ENCODE results near the gene CDC42EP3.

The CDC42EP3 gene

DNA sequence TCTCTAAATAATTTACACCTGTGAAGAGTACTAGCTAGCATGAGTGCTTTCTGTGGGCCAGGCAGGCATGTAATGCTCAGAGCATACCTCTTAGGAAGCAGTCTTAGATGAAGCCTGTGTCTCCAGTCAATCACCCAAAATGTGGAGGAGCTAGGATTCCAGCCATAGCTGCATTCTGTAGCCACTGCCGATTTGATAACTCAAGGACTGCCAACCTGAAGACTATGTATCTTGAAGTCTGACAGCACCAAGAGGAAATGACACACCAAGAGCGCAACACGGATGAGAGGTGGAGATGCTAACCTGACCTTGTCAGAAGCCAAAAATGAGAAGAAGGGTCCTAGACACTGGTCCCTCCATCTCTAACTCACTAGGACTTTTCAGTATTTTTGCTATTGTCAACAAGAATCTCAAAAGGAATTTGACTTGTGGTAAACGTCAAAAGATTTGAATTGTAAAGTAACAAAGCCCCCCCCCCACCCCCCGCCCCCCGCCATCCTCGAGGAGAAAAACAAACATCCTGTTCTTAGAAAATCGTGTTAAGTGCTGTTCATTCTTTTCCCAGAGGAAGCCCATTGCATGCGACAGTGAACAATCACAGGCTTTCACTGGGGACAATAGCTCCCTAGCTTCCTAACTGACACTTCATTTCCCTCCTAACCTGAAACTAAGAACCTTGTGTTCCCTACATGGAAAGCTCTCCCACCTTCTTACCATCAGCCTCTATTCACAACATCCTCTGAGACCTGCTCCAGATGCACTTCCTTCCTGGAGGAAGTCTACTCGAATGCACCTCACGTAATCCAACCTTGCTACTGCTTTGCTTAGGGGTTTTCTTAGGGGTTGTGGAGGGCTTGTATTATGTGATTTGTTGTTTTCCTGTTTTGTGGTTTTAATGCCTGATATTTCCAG is 14.7 kb downstream of the CDC42EP3 start:
- no peak for DNase-seq (ENCODE audit: low read depth in 4 of 4, low spot score in 1 of 4)

GRCh38 chr2:37654932-37655841 is 16.3 kb downstream of the CDC42EP3 start:
- no peak for DNase-seq (ENCODE audit: low read depth in 4 of 4, low spot score in 1 of 4)

DNA sequence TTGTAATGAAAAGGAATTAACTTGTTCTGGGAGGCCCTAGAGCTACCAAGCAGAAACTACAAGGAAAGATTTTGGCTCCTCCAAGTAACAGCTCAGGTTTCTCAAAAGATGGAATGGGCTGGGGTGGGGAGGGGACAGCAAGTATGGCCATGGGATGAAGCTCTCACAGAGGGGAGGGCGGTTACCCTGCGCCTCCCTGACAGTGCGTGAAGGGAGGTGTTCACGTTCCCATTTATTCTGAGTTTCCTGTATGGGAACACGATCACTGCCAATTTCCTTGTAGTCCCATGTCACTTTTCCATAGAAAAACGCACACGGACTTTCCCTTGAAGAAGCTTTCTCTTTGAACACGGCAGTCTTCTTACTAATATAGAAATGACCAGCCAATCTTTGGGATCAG is 17.0 kb downstream of the CDC42EP3 start:
- no peak for DNase-seq (ENCODE audit: low read depth in 4 of 4, low spot score in 1 of 4)

DNA sequence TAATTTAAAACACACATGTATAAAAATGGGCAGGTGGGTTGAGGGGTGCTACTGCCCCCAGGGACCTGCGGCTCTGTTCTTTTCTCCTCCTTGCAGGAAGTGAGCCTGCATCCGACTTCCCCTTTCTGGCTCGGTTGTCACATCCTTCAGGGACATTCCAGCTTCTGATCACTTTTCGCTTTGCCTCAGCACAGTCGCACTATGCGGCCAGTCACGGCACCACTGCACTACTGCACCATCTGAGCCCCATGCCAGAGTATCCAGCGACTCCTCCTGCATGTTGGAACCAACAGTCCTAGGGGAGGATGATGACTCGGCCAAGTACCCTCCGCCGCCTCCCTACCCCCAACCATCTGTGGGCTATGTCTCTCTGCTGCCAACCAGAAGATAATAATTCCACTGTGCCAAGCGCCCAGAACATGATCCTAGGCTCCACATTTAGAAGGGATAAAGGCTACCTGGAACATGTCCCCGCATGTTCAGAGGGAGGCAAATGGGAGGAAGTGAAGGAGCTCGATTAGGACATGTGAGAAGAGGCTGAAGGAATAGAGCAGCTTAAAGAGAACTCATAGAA is 17.6 kb downstream of the CDC42EP3 start:
- DNase-seq (ENCODE audit: low read depth in 4 of 4, low spot score in 1 of 4): no peak

DNA sequence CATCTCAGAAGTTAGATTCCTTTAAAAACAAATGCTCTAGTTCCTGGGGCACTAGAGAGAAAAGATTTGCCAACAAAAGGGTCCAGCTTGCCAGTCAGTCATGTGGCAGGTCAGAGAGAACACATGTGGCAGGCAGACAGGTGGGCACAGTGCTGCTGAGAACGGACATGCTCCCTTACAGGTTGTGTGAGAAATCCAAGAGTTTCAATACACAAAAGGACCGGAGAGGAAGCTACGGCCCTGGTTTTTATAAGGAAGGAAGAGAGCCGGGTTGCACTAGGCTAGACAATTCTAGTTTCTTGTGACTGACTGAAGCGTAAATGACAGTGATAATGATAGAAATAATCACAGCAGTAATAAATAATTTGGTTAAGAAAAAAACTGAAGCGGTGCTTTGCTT is 18.3 kb downstream of the CDC42EP3 start:
- DNase-seq (ENCODE audit: low read depth in 4 of 4, low spot score in 1 of 4): no peak

GRCh38 chr2:37652199-37652640 is 19.2 kb downstream of the CDC42EP3 start:
- no peak for DNase-seq (ENCODE audit: low read depth in 4 of 4, low spot score in 1 of 4)

DNA sequence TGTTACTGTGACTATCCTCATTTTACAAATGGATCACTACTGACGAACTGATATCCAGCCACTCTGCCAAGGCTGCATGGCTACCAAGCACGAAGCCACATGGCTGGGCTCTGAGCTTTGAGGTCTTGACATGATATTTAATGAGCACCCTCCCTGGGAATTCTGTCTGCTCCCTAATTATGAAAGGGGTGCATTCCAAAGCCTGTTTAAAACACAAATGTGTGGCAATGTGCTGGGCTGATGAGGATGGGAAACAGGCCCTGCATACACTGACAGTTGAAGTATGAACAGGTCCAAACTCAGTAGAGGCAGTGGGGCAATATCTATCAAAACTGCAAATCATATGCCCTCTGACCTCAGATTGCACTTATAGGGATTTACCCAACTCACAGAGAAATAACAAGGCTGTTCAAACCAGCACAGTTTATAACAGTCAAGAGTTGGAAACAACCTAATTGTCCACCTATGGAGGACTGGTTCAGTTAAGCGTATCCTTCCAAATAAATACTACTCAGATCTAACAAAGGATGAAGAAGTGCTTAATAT is 20.8 kb downstream of the CDC42EP3 start:
- no peak for DNase-seq (ENCODE audit: low read depth in 4 of 4, low spot score in 1 of 4)

- no peak for DNase-seq (ENCODE audit: low read depth in 4 of 4, low spot score in 1 of 4)
Measured at GRCh38 chr2:37649518-37649917, 21.9 kb downstream of the CDC42EP3 start.

DNA sequence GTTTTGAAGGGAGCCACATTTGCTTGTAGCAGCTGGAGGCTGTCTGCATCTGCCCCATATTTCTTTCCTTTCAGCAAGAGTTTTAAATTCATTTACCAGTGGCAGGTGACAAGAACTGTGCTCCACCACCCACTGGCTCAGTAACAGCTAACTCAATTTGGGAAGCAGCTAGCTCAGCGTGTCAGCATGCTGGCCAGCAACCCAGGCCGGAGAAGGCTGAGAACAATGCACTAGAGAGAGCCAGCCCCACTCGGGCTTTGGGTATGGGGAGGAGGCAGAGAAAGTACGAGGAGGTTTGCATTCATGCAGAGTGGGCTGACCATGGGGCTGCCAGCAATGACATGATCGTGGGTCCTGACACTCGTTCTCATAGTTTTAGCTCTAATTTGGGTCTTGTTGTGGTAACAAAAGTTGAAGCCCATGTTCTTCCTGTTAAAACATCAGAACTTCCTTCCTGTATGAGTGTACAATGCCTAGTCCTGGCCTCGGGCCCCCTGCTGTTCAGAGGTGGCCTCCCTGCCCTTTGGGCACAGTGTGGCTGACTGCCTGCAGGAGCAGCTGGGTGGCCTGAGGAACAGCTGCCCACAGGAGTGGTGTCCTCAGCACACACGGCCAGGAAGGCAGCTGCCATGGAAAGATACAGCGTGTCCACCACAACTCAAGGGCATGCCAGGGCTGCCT is 23.0 kb downstream of the CDC42EP3 start:
- no peak for DNase-seq (ENCODE audit: low read depth in 4 of 4, low spot score in 1 of 4)

DNA sequence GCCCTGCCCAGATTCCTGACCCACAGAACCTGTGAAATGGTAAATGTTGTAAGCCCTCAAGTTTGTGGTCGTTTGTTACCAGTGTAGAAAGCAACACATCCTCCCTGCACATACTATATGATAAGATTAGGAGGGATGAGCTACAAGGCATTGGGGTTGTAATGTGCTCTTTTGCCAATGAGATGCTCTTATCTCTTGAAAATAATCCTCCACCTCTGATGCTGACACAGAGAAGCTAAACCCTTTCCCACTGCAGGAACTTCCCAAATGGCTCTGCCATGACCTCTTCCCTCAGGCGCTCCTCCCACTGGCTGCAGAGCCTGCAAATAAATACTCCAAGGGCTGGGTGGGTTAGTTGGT is 23.5 kb downstream of the CDC42EP3 start:
- DNase-seq (ENCODE audit: low read depth in 4 of 4, low spot score in 1 of 4): no peak

GRCh38 chr2:37645836-37646235 is 25.6 kb downstream of the CDC42EP3 start:
- DNase-seq (ENCODE audit: low read depth in 4 of 4, low spot score in 1 of 4): no peak

DNA sequence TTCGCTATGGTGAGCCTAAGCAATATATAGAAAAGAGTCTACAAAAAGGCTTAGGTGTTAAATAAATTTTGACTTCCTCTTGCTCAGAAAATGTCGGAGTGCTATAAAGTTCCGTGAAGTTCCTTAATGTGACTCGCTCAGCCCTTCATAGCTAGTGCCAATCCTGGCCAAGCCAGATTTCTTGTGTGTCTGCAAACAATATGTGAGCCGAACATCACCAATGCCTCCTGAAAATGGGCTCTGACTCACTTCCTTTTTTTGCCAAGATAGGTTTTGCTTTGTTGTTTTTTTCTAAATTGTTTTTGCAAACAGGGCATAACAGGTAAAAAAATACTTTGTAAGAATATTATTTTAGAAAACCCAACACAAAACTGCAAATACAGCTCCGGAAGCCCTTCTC is 26.1 kb downstream of the CDC42EP3 start:
- no peak for DNase-seq (ENCODE audit: low read depth in 4 of 4, low spot score in 1 of 4)

DNA sequence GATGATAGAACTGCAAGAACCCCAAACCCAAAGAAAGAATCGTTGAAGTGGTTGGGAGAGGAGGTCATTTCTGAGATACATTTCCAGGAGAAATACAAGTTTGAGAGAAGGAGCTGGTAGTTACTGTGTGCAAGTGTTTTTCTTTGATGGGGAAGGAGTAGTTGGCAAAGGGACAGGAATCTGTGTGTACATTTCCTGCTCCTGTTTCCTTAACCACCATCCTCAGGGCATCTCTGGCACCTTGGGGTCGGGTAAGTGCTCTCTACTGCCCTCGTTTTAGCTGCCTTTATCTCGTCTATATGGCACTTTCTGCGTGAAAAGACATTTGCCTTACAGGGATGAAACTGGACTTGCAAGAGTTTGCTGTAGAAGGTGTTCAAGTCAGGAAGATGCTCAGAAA is 27.3 kb downstream of the CDC42EP3 start:
- DNase-seq (ENCODE audit: low read depth in 4 of 4, low spot score in 1 of 4): no peak

DNA sequence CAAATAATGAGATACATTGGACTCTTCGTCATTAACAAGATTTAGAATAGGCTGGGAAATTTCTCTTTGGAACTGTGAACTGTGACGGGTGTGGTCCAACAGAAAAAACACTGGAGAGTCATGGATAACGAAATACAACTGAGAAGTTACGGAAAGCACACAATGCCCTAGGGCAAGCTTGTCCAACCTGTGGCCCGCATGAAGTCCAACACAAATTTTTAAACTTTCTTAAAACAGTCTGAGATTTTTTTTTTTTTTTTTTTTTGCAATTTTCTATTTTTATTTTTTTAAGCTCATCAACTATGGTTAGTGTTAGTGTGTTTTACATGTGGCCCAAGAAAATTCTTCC is 27.7 kb downstream of the CDC42EP3 start:
- DNase-seq (ENCODE audit: low read depth in 4 of 4, low spot score in 1 of 4): no peak

- no peak for DNase-seq (ENCODE audit: low read depth in 4 of 4, low spot score in 1 of 4)
Measured at GRCh38 chr2:37642907-37643729, 28.3 kb downstream of the CDC42EP3 start.

- DNase-seq (ENCODE audit: low read depth in 4 of 4, low spot score in 1 of 4): no peak
Measured at GRCh38 chr2:37641582-37642171, 29.8 kb downstream of the CDC42EP3 start.

DNA sequence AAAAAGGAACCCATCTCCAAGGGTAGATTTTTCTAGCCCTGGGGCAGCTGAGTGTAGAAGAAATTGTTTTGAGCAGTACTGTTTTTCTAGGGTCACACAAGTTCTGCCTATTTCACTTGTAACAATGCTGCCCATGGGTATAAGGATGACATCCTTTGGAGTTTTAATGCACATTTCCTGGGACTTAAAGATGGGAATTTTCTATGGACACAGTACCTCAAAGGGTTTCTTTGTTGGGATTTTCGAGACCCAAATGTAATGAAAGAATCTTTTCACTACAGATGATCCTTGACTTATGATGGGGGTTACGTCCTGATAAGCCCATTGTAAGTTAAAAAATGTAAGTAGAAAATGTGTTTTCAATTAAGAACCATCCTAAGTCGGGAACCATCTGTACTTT is 31.8 kb downstream of the CDC42EP3 start:
- DNase-seq (ENCODE audit: low read depth in 4 of 4, low spot score in 1 of 4): no peak

DNA sequence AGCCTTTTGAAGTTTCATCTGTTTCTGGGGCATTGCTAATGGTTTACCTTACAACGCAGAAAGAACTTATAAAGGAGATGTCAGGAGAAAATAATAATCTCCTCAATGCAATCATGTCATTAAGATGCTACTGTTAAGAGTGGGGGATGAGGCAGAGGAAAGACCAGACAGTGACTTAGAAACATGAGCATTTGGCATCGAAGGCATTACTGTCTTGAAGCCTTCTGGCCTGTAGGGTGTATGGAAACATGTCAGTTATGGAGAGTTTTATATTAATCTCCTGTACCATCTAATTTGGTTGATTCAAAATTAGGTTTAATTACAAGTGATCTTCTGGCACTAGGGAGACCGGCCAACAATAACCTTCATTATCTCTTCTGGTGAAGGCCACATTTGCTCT is 32.5 kb downstream of the CDC42EP3 start:
- no peak for DNase-seq (ENCODE audit: low read depth in 4 of 4, low spot score in 1 of 4)

DNA sequence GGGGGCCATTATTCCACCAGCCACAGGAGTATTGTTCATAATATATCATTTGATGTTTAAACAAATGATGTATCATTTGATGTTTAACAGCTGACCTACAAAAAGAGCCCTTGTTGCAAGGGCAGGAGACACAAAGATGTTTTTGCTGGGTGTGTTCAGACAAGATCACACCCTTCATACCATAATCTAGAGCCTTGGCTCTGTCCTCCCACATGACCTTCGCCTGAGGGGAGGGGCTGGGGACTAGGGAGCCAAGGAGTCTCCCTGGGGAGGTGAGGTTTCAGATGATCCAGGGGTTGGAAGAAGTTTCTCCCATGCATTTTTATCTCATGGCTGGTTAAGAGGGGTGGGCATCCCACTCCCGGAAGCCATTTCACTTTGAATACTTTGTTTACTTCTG is 33.5 kb downstream of the CDC42EP3 start:
- no peak for DNase-seq (ENCODE audit: low read depth in 4 of 4, low spot score in 1 of 4)
